A549 (cell line): ENCODE results near the gene SCAANT1. TPM values are rescaled to one million over a fixed set of nuclear protein-coding genes. Genes with fewer than 3 reads are reported as not detected.

Experiments
- ATAC-seq, 2 experiments: fragments of 200-7000 bp in 1 of 2; fragments of >200 bp in 1 of 2; cut with Nextera tagmentation in 1 of 2; cut with Tn5 transposase in 1 of 2; 3 replicates each; pipeline versions ENCODE4 v1.8.0 to v1.9.1; 2018 to 2020; ENCODE audit warnings: mild to moderate bottlenecking in 1 of 2, moderate library complexity in 1 of 2
- CTCF ChIA-PET: fragments of 300-600 bp; sonication (Branson Sonifier 250); formaldehyde crosslinking; extraction: SDS; loops from one replicate; lab custom pipeline; 2021; ENCODE audit warnings: antibody characterized with exemption, inconsistent platforms; lab: Yijun Ruan, JAX
- POLR2A ChIA-PET: fragments of 350-600 bp; formaldehyde crosslinking; extraction: SDS; loops from one replicate; lab custom pipeline; 2021; ENCODE audit warnings: antibody characterized with exemption, inconsistent platforms; lab: Yijun Ruan, JAX
- DNase-seq, 2 experiments: peaks; one replicate each; pipeline versions ENCODE4 v3.0.0 to v3.0.0-alpha.2; 2011 to 2016; ENCODE audit warnings: low read depth in 1 of 2, low spot score in 1 of 2
- FAIRE-seq: peaks from 2 replicates; lab custom pipeline; 2011; peaks lifted over from hg19 to GRCh38; lab: Jason Lieb, UNC
- H3K27ac ChIP-seq, 2 experiments: fragments of >200 bp; sonication (Bioruptor Twin); formaldehyde crosslinking; 3 replicates each; pipeline ENCODE4 v1.5.1; 2016 to 2017
- H3K4me1 ChIP-seq: fragments of >200 bp; sonication (Bioruptor Twin); formaldehyde crosslinking; 3 replicates; pipeline ENCODE4 v1.6.1; 2016
- H3K4me2 ChIP-seq: fragments of >200 bp; sonication (Bioruptor Twin); formaldehyde crosslinking; 3 replicates; pipeline ENCODE4 v1.6.1; 2016
- H3K4me3 ChIP-seq: fragments of >200 bp; sonication (Bioruptor Twin); formaldehyde crosslinking; 3 replicates; pipeline ENCODE4 v1.5.1; 2016
- H3K9me3 ChIP-seq: fragments of >200 bp; sonication (Bioruptor Twin); formaldehyde crosslinking; 3 replicates; pipeline ENCODE4 v1.6.1; 2016
- CEBPB ChIP-seq, 2 experiments: fragments of >200 bp in 1 of 2; sonication (Bioruptor Twin) in 1 of 2; formaldehyde crosslinking in 1 of 2; IDR thresholded peaks; 2 replicates each; pipeline ENCODE4 v1.6.1; 2012 to 2016
- CHD4 ChIP-seq: fragments of 200-600 bp; sonication (generic); IDR thresholded peaks from 2 replicates; pipeline ENCODE4 v1.6.1; 2016; ENCODE audit warnings: antibody characterized with exemption, mild to moderate bottlenecking, borderline replicate concordance
- CTCF ChIP-seq: fragments of >200 bp; sonication (Bioruptor Twin); formaldehyde crosslinking; IDR thresholded peaks from 3 replicates; pipeline ENCODE4 v1.5.1; 2016
- EHF ChIP-seq: fragments of 250-450 bp; sonication (Bioruptor Pico); IDR thresholded peaks from 2 replicates; pipeline ENCODE4 v1.5.0; 2020; ENCODE audit warnings: mild to moderate bottlenecking
- EHMT2 ChIP-seq: fragments of 200-600 bp; sonication (generic); IDR thresholded peaks from 2 replicates; pipeline ENCODE4 v1.6.1; 2016; ENCODE audit warnings: antibody characterized with exemption, low read depth, mild to moderate bottlenecking, moderate library complexity
- EP300 ChIP-seq, 2 experiments: fragments of >200 bp; sonication (Bioruptor Twin); formaldehyde crosslinking; IDR thresholded peaks; 2 replicates in 1 of 2; 3 replicates in 1 of 2; pipeline ENCODE4 v1.6.1; 2016 to 2017
- ESRRA ChIP-seq: fragments of 150-350 bp; IDR thresholded peaks from 2 replicates; pipeline ENCODE4 v1.6.1; 2014; ENCODE audit warnings: mild to moderate bottlenecking, low read length, borderline replicate concordance
- FOSL2 ChIP-seq, 2 experiments: fragments of 450-650 bp in 1 of 2; fragments of >200 bp in 1 of 2; sonication (Bioruptor Twin) in 1 of 2; formaldehyde crosslinking; IDR thresholded peaks; 2 replicates each; pipeline versions ENCODE4 v1.5.0 to v1.6.1; 2016 to 2020; ENCODE audit warnings: mild to moderate bottlenecking in 1 of 2, moderate library complexity in 1 of 2
- GATA3 ChIP-seq: IDR thresholded peaks from 2 replicates; pipeline ENCODE4 v1.6.1; 2012; ENCODE audit warnings: borderline replicate concordance
- HES2 ChIP-seq: fragments of >200 bp; sonication (Bioruptor Twin); formaldehyde crosslinking; IDR thresholded peaks from 2 replicates; pipeline ENCODE4 v1.6.1; 2016
- HOXA7 ChIP-seq: fragments of 250-450 bp; sonication (Bioruptor Pico); IDR thresholded peaks from 2 replicates; pipeline ENCODE4 v1.5.0; 2020; ENCODE audit warnings: mild to moderate bottlenecking, moderate library complexity
- HOXB13 ChIP-seq: fragments of 250-450 bp; sonication (Bioruptor Pico); IDR thresholded peaks from 2 replicates; pipeline ENCODE4 v1.5.0; 2020; ENCODE audit warnings: low read depth, mild to moderate bottlenecking, moderate library complexity
- JUNB ChIP-seq: fragments of >200 bp; sonication (Bioruptor Twin); formaldehyde crosslinking; IDR thresholded peaks from 2 replicates; pipeline ENCODE4 v1.6.1; 2016
- KDM5A ChIP-seq: fragments of 200-600 bp; sonication (generic); IDR thresholded peaks from 2 replicates; pipeline ENCODE4 v1.6.1; 2016; ENCODE audit warnings: antibody characterized with exemption, mild to moderate bottlenecking
- MAZ ChIP-seq: fragments of 150-350 bp; IDR thresholded peaks from 2 replicates; pipeline ENCODE4 v1.6.1; 2014; ENCODE audit warnings: antibody characterized with exemption, low read depth, low read length, borderline replicate concordance
- NPAS2 ChIP-seq: fragments of 250-450 bp; sonication (Bioruptor Pico); IDR thresholded peaks from 2 replicates; pipeline ENCODE4 v1.8.0; 2022; ENCODE audit warnings: mild to moderate bottlenecking, moderate library complexity, borderline replicate concordance
- PHF8 ChIP-seq: fragments of 200-600 bp; sonication (generic); IDR thresholded peaks from 2 replicates; pipeline ENCODE4 v1.6.1; 2016; ENCODE audit warnings: low read depth, mild to moderate bottlenecking, antibody characterized with exemption, moderate library complexity, borderline replicate concordance
- POLR2AphosphoS2 ChIP-seq: conservative IDR thresholded peaks from 2 replicates; pipeline ENCODE4 v1.6.1; 2012; ENCODE audit warnings: low read length, improper control_type of control experiment, inconsistent platforms
- RFX5 ChIP-seq: fragments of 450-650 bp; IDR thresholded peaks from 2 replicates; pipeline ENCODE4 v1.7.1; 2014; ENCODE audit warnings: antibody characterized with exemption, mild to moderate bottlenecking, moderate library complexity
- RNF2 ChIP-seq: fragments of 200-600 bp; sonication (generic); IDR thresholded peaks from 2 replicates; pipeline ENCODE4 v1.6.1; 2016; ENCODE audit warnings: low read depth, mild to moderate bottlenecking, antibody characterized with exemption, moderate library complexity, borderline replicate concordance
- SMC3 ChIP-seq: fragments of >200 bp; sonication (Bioruptor Twin); formaldehyde crosslinking; IDR thresholded peaks from 3 replicates; pipeline ENCODE4 v1.6.1; 2018; ENCODE audit warnings: inconsistent platforms
- TP53 ChIP-seq: fragments of 250-450 bp; sonication (Bioruptor Pico); IDR thresholded peaks from 2 replicates; pipeline ENCODE4 v1.5.0; 2021; ENCODE audit warnings: mild to moderate bottlenecking, moderate library complexity
- ZFP36 ChIP-seq: fragments of 450-650 bp; IDR thresholded peaks from 2 replicates; pipeline ENCODE4 v1.6.1; 2014; ENCODE audit warnings: borderline replicate concordance; ENCODE audit not compliant: partially characterized antibody
- WGBS: methylation state at CpG from one replicate; pipeline ENCODE4 v1.1.6; 2017; ENCODE audit errors: missing lambda C conversion rate; 5-methylcytosine and 5-hydroxymethylcytosine counted together
- polyA plus RNA-seq, 4 experiments: library from polyadenylated mRNA; depleted of rRNA in 3 of 4; stranded (reverse); fragments of >200 nt; fragmentation: RNase III in 1 of 4; extraction: RNeasy Plus Mini Kit Qiagen cat#74134 plus additional on column Dnase treatment in 1 of 4; gene quantifications; 2 replicates in 3 of 4; 3 replicates in 1 of 4; pipeline ENCODE4 v1.2.3, GENCODE V29; 2011 to 2017

SCAANT1 gene
- polyA plus RNA-seq, 2 of the 4 experiments (the other 2 are of a cell fraction): not detected

- Histone ChIP-seq H3K4me1 (no peaks in the 10 kb centered on the region), H3K4me2 (no peak overlapping the region), H3K27ac (no peak overlapping the region), H3K4me3 (no peak overlapping the region)
- ChIA-PET POLR2A (no interaction called here), CTCF (no interaction called here)
- FAIRE-seq: no peak
- 92% methylated on average over 4 of the region's 4 CpGs for WGBS
- TF ChIP-seq KDM5A (no peak), CHD4 (no peak), ESRRA (no peak), RFX5 (no peak), ZFP36 (no peak), POLR2AphosphoS2 (no peak), CTCF (no peak), EHMT2 (no peak), PHF8 (no peak), JUNB (no peak), MAZ (no peak), FOSL2 (IDR thresholded peaks at IDR 0.05) (no peak), FOSL2 (CRISPR knock-in tag; IDR thresholded peaks at IDR 0.05) (no peak), HES2 (no peak), EHF (CRISPR knock-in tag) (no peak), HOXA7 (CRISPR knock-in tag) (no peak), TP53 (CRISPR knock-in tag) (no peak), GATA3 (no peak), RNF2 (no peak), CEBPB (IDR thresholded peaks at IDR 0.05) (no peak), NPAS2 (CRISPR knock-in tag) (no peak)
- TF ChIP-seq, all 56 proteins: peak for 0
- no peaks in the 10 kb centered on the region for H3K9me3 ChIP-seq
- no peak for ATAC-seq
- DNase-seq: no peak
Measured at GRCh38 chr3:63926309-63926708, 14.1 kb upstream of the SCAANT1 start.

GRCh38 chr3:63922491-63923199, 10.5 kb upstream of the SCAANT1 start:
- no peak overlapping the region for H3K27ac ChIP-seq
- H3K4me1 ChIP-seq: peaks cover 13% of the 10 kb centered on the region
- FAIRE-seq (no peak), DNase-seq (no peak), ATAC-seq (no peak)
- H3K4me2 ChIP-seq: no peak overlapping the region
- ChIA-PET CTCF (no interaction called here), POLR2A (no interaction called here)
- 77% methylated on average over 2 of the region's 2 CpGs for WGBS
- H3K9me3 ChIP-seq: no peaks in the 10 kb centered on the region
- H3K4me3 ChIP-seq: no peak overlapping the region
- TF ChIP-seq CHD4: no peak
- TF ChIP-seq HES2: no peak
- TF ChIP-seq POLR2AphosphoS2: no peak
- no peak for TF ChIP-seq HOXB13 (CRISPR knock-in tag)
- no peak for TF ChIP-seq EP300 (IDR thresholded peaks at IDR 0.05)
- no peak for TF ChIP-seq SMC3
